Stomach smooth muscle (tissue), 2 donors: ENCODE data around the gene CNGB1.

Source experiments
- H3K27ac ChIP-seq: one replicate; pipeline ENCODE4 v1.7.0; 2013; ENCODE audit warnings: mild to moderate bottlenecking, low read length, inconsistent platforms
- H3K27me3 ChIP-seq, 2 donors: one replicate each; pipeline ENCODE4 v1.7.0; 2013; ENCODE audit warnings: low read length in 2 of 2; ENCODE audit not compliant: insufficient read depth in 2 of 2, control insufficient read depth in 1 of 2
- H3K36me3 ChIP-seq, 2 donors: one replicate each; pipeline ENCODE4 v1.7.0; 2013; ENCODE audit warnings: low read length in 2 of 2; ENCODE audit not compliant: control insufficient read depth in 2 of 2, insufficient read depth in 2 of 2
- H3K4me1 ChIP-seq: one replicate; pipeline ENCODE4 v1.7.0; 2013; ENCODE audit warnings: low read length; ENCODE audit not compliant: control insufficient read depth, insufficient read depth
- H3K4me3 ChIP-seq, 2 donors: one replicate each; pipeline ENCODE4 v1.7.0; 2013; ENCODE audit warnings: low read length in 2 of 2
- H3K9ac ChIP-seq, 2 donors: one replicate each; pipeline ENCODE4 v1.7.0; 2013; ENCODE audit warnings: low read length in 2 of 2, mild to moderate bottlenecking in 1 of 2
- H3K9me3 ChIP-seq, 2 donors: one replicate each; pipeline ENCODE4 v1.7.0; 2013; ENCODE audit warnings: low read length in 2 of 2; ENCODE audit not compliant: control insufficient read depth in 2 of 2
- donor health status: healthy.
- donor health status: Pancreatic carcinoma.

CNGB1 gene

GRCh38 chr16:57997176-57997527, 26.2 kb upstream of the CNGB1 start:
- peaks cover 7 to 39% of the 10 kb centered on the region in 2 donors for H3K36me3 ChIP-seq

DNA sequence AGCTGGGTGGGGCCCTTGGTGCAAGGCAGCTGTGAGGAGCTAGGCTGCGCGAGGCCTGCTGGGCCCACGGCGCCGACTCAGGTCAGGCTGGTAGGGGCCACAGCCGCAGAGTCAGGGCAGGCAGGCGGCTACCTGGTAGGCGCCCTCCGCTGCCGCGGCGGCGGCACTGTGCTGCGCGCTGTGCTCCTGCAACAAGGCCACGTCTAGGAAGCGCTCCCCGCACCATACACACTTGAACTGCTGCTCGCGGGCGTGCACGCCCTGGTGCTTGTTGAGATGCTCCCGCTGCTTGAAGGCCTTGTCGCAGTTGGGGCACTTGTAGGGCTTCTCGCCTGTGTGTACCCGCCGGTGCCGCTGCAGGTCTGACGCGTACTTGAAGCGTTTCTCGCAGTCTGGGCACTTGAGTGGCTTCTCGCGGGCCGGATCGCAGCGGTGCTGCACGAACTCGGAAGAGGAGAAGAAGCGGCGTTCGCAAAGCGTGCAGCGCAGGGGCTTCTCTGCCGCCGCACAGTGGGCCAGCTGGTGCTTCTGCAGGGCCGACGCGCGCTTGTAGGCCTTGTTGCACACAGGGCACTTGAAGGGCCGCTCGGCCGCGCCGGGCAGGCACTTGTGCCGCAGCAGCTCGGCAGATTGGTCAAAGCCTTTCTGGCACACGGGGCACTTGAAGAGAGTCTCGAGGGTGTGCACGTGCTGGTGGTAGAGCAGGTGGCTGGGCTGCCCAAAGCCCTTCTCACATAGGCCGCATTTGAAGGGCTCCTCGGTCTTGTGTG, 25.7 kb upstream of the CNGB1 start:
- no peaks in the 10 kb centered on the region for H3K9me3 ChIP-seq
- no peak overlapping the region for H3K4me3 ChIP-seq
- H3K27me3 ChIP-seq: no peaks in the 10 kb centered on the region
- no peak overlapping the region for H3K27ac ChIP-seq
- H3K4me1 ChIP-seq: peaks cover 20% of the 10 kb centered on the region
- peaks cover 7 to 38% of the 10 kb centered on the region in 2 donors for H3K36me3 ChIP-seq
- H3K9ac ChIP-seq: no peak overlapping the region

More at GRCh38 chr16:57997176-57997527, 26.2 kb upstream of the CNGB1 start:
- peaks cover 26% of the 10 kb centered on the region for H3K4me1 ChIP-seq
- no peak overlapping the region for H3K9ac ChIP-seq
- H3K9me3 ChIP-seq: no peaks in the 10 kb centered on the region
- no peaks in the 10 kb centered on the region for H3K27me3 ChIP-seq
- no peak overlapping the region for H3K4me3 ChIP-seq
- H3K27ac ChIP-seq: no peak overlapping the region

- Histone ChIP-seq H3K36me3 (peaks cover 7 to 38% of the 10 kb centered on the region in 2 donors), H3K4me1 (peaks cover 17% of the 10 kb centered on the region), H3K27me3 (no peaks in the 10 kb centered on the region), H3K9me3 (no peaks in the 10 kb centered on the region), H3K9ac (no peak overlapping the region), H3K27ac (no peak overlapping the region), H3K4me3 (no peak overlapping the region)
Observed at GRCh38 chr16:57995721-57996405, 24.9 kb upstream of the CNGB1 start.

- Histone ChIP-seq H3K9me3 (no peaks in the 10 kb centered on the region), H3K4me1 (peaks cover 14% of the 10 kb centered on the region), H3K27ac (no peak overlapping the region), H3K36me3 (peaks cover 7 to 38% of the 10 kb centered on the region in 2 donors), H3K27me3 (no peaks in the 10 kb centered on the region), H3K4me3 (no peak overlapping the region), H3K9ac (no peak overlapping the region)
Observed at GRCh38 chr16:57994778-57995177, 23.9 kb upstream of the CNGB1 start.

DNA sequence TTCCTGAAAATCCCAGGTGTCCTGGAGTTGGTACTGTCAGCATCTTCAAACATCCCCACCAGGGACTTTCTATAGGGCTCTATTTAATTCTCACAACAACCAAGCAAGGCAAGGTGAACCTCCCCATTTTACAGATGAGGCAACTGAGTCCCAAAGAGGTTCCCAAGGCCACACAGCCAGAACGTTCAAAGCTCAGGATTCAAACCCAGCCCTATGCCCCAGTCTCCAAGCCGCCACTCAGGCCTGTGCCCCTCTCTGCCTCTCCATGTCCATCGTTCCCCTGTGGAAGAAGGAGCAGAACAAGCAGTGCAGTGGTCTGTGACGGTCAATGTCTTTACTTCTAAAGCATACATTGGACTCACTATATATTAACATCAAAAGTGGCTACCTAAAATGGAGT, 23.4 kb upstream of the CNGB1 start:
- no peak overlapping the region for H3K27ac ChIP-seq
- no peak overlapping the region for H3K9ac ChIP-seq
- H3K4me3 ChIP-seq: no peak overlapping the region
- no peaks in the 10 kb centered on the region for H3K27me3 ChIP-seq
- peaks cover 7 to 38% of the 10 kb centered on the region in 2 donors for H3K36me3 ChIP-seq
- no peaks in the 10 kb centered on the region for H3K9me3 ChIP-seq
- peaks cover 9% of the 10 kb centered on the region for H3K4me1 ChIP-seq

DNA sequence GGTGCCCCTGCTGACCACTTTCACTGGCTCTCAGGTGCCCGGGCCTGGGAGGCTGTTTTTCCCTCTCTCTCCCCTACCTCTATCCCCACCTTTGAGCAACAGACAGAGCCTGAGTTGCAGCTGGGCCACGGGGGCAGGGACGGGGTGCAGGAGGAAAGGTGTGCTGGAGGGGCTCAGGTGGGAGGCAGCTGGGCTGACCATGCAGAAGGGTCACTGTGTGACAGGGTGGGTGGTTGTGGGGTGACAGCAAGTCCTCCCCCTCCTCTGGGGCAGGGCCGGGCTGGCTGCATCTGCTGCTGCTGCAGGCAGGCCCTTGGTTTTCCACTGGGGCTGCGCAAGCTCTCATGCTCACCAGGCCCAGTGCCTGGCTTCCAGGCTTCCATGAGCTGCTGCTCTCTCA, 23.0 kb upstream of the CNGB1 start:
- no peak overlapping the region for H3K27ac ChIP-seq
- H3K4me3 ChIP-seq: no peak overlapping the region
- no peak overlapping the region for H3K9ac ChIP-seq
- peaks cover 5% of the 10 kb centered on the region for H3K4me1 ChIP-seq
- no peaks in the 10 kb centered on the region for H3K9me3 ChIP-seq
- peaks cover 7 to 38% of the 10 kb centered on the region in 2 donors for H3K36me3 ChIP-seq
- no peaks in the 10 kb centered on the region for H3K27me3 ChIP-seq

- H3K36me3 ChIP-seq: peaks cover 7 to 38% of the 10 kb centered on the region in 2 donors
- no peak overlapping the region for H3K27ac ChIP-seq
Observed at GRCh38 chr16:57993438-57993837, 22.5 kb upstream of the CNGB1 start.

GRCh38 chr16:57992084-57992483, 21.2 kb upstream of the CNGB1 start:
- Histone ChIP-seq H3K27me3 (no peaks in the 10 kb centered on the region), H3K4me1 (no peaks in the 10 kb centered on the region), H3K36me3 (peaks cover under 1 to 30% of the 10 kb centered on the region in 2 donors), H3K4me3 (no peak overlapping the region), H3K9me3 (no peaks in the 10 kb centered on the region), H3K27ac (no peak overlapping the region), H3K9ac (no peak overlapping the region)

More at GRCh38 chr16:57993438-57993837, 22.5 kb upstream of the CNGB1 start:
- Histone ChIP-seq H3K9ac (no peak overlapping the region), H3K9me3 (no peaks in the 10 kb centered on the region), H3K27me3 (no peaks in the 10 kb centered on the region), H3K4me3 (no peak overlapping the region), H3K4me1 (peaks cover 2% of the 10 kb centered on the region)

- Histone ChIP-seq H3K4me1 (no peaks in the 10 kb centered on the region), H3K9me3 (no peaks in the 10 kb centered on the region), H3K27ac (no peak overlapping the region)
Observed at GRCh38 chr16:57991551-57992059, 20.7 kb upstream of the CNGB1 start.

DNA sequence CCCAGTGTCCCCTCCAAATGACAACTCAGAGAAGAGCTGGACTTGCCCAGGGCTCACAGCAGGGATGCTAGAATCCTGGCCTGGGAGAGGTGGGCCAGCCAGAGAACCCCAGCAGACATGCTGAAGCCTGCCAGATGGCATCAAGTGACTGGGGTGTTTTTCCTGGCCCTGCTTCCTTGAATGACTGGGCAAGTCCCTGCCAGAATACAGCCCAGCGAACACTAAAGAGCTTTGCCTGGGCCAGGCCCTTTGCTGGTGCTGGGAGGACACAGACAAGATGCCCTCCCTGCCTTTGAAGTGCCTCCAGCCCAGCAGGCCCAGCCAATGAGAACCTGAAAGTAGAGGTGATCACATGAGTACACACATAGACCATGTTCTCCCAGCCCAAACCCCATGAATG, 18.0 kb upstream of the CNGB1 start:
- Histone ChIP-seq H3K36me3 (peaks cover 0 to 6% of the 10 kb centered on the region in 2 donors), H3K4me1 (peaks cover 13% of the 10 kb centered on the region), H3K9me3 (no peaks in the 10 kb centered on the region), H3K4me3 (no peak overlapping the region), H3K27me3 (peaks cover 0 to 2% of the 10 kb centered on the region in 2 donors), H3K27ac (no peak overlapping the region), H3K9ac (no peak overlapping the region)

More at GRCh38 chr16:57991551-57992059, 20.7 kb upstream of the CNGB1 start:
- no peak overlapping the region for H3K4me3 ChIP-seq
- peaks cover 0 to 25% of the 10 kb centered on the region in 2 donors for H3K36me3 ChIP-seq
- no peaks in the 10 kb centered on the region for H3K27me3 ChIP-seq
- H3K9ac ChIP-seq: no peak overlapping the region
